Heart left ventricle (tissue), 16 donors: ENCODE measurements around the gene ZNF488. TPM values are rescaled to one million over a fixed set of nuclear protein-coding genes. Genes with fewer than 3 reads are reported as not detected.

Source experiments
- ATAC-seq, 4 donors: fragments of 200-7000 bp; cut with Tn5 transposase; one replicate each; pipeline ENCODE4 v1.9.1; 2020 to 2022; ENCODE audit warnings: moderate library complexity in 4 of 4, mild to moderate bottlenecking in 3 of 4, moderate number of reproducible peaks in 1 of 4
- DNase-seq, 5 donors: peaks; one replicate each; pipeline ENCODE4 v3.0.0-alpha.2; 2020
- H3K27ac ChIP-seq, 12 donors: fragments of 200-600 bp; sonication (generic) in 4 of 12; one replicate each; pipeline versions ENCODE4 v1.5.0 to v1.8.0; 2016 to 2022; ENCODE audit warnings: mild to moderate bottlenecking in 2 of 12
- H3K27me3 ChIP-seq, 9 donors: fragments of 200-600 bp; sonication (generic) in 2 of 9; one replicate each; pipeline versions ENCODE4 v1.5.1 to v1.8.0; 2016 to 2022; ENCODE audit warnings: mild to moderate bottlenecking in 3 of 9
- H3K36me3 ChIP-seq, 9 donors: fragments of 200-600 bp; sonication (generic) in 2 of 9; one replicate each; pipeline versions ENCODE4 v1.5.0 to v1.8.0; 2018 to 2022; ENCODE audit warnings: mild to moderate bottlenecking in 2 of 9
- H3K4me1 ChIP-seq, 12 donors: fragments of 200-600 bp; sonication (generic) in 4 of 12; one replicate each; pipeline versions ENCODE4 v1.5.0 to v1.8.0; 2016 to 2022; ENCODE audit warnings: mild to moderate bottlenecking in 3 of 12
- H3K4me3 ChIP-seq, 12 donors: fragments of 200-600 bp; sonication (generic) in 4 of 12; one replicate each; pipeline versions ENCODE4 v1.5.0 to v1.8.0; 2017 to 2022; ENCODE audit warnings: mild to moderate bottlenecking in 9 of 12, moderate library complexity in 4 of 12
- H3K9me3 ChIP-seq, 12 donors: fragments of 200-600 bp; sonication (generic) in 4 of 12; one replicate each; pipeline versions ENCODE4 v1.5.0 to v1.8.0; 2016 to 2022; ENCODE audit warnings: mild to moderate bottlenecking in 1 of 12
- CTCF ChIP-seq, 12 donors: fragments of 200-600 bp; sonication (generic) in 4 of 12; IDR thresholded peaks; one replicate each; pipeline versions ENCODE4 v1.5.0 to v1.8.0; 2018 to 2022; ENCODE audit warnings: antibody characterized with exemption in 12 of 12, mild to moderate bottlenecking in 5 of 12
- POLR2A ChIP-seq, 2 donors: fragments of 450-650 bp; IDR thresholded peaks; one replicate each; pipeline ENCODE4 v1.6.1; 2017; ENCODE audit warnings: antibody characterized with exemption in 2 of 2, mild to moderate bottlenecking in 2 of 2, moderate library complexity in 2 of 2
- WGBS, 4 donors: extraction: QIAGEN DNeasy Blood & Tissue Kit in 2 of 4; methylation state at CpG; one replicate each; pipeline versions ENCODE4 v1.1.5 to v1.1.7; 2013 to 2018; 5-methylcytosine and 5-hydroxymethylcytosine counted together
- intact Hi-C, 10 donors: fragments of 100-400 bp; cut with DNase I; formaldehyde crosslinking; loops; one replicate each; pipeline versions ENCODE4 v1.11.1 to v1.14.2; 2022
- polyA plus RNA-seq, 2 donors: library from polyadenylated mRNA; stranded (reverse); fragments of 200-250 nt; gene quantifications; one replicate each; pipeline ENCODE4 v1.2.3, GENCODE V29; 2013
- total RNA-seq, 9 donors: library from RNA; depleted of rRNA in 2 of 9; stranded (reverse); fragments of >200 nt in 2 of 9; fragmentation: NEBNext Ultra II Directional in 3 of 9; extraction: Animal tissue kit (Norgen Biotek cat#: 25700) in 3 of 9; gene quantifications; one replicate each; pipeline versions ENCODE4 v1.1.0 to v1.2.4, GENCODE V29; 2016 to 2023
- donor health status: ischemic (EF 13 %, LVEDD 7.1; RV severe dilation, severe dysfunction).
- donor health status: healthy with polysubstance abuse.
- donor health status: DM: no; HTN: yes; CAD: no.
- donor health status: DM: no; HTN: no; CAD: no.
- donor health status: ischemic (EF 25% LVEDD 6.9; RV normal size, moderate dysfunction).
- donor health status: ischemic (EF 25% LVEDD 5.7; RV mildly dilated, moderate dysfunction).
- donor health status: healthy.
- donor health status: DM: yes; HTN: yes; CAD: no.
- donor health status: ischemic (EF 35%, LVEDD 5.7; RV mildly dilated, moderate dysfunction).
- donor health status: nonischemic (EF 11% LVEDD 7.7; RV severe dilation, severe dysfunction).
- donor health status: DM: yes; HTN: yes; CAD: no.
- donor health status: PGD.
- donor health status: ischemic (EF 29% LVEDD 5.4; RV normal size, mild dysfunction).
- donor health status: nonischemic (EF 23%, LVEDD 6.1; RV moderate dilation, normal function).

ZNF488 gene
- total and polyA plus RNA-seq, 11 donors, result 0.06 to 0.25 (median 0.08) TPM; not detected in 6

- no peak overlapping the region for H3K27ac ChIP-seq
- no peaks in the 10 kb centered on the region for H3K36me3 ChIP-seq
- no peaks in the 10 kb centered on the region for H3K4me1 ChIP-seq
- TF ChIP-seq CTCF (IDR thresholded peaks at IDR 0.05), result no peak
- TF ChIP-seq POLR2A (IDR thresholded peaks at IDR 0.05), result no peak
- ATAC-seq (no peak), DNase-seq (no peak)
- H3K27me3 ChIP-seq, result peaks cover 0 to 5% (median 0%) of the 10 kb centered on the region in 9 donors
- intact Hi-C loops, result no loop called here
- H3K9me3 ChIP-seq, result no peaks in the 10 kb centered on the region
- H3K4me3 ChIP-seq, result no peak overlapping the region
- 93 to 97% (median 95%) methylated on average over 30 to 39 of the region's 39 CpGs for WGBS, 4 donors
Measured at GRCh38 chr10:47350671-47351640, 33.1 kb downstream of the ZNF488 start.

- Histone ChIP-seq H3K4me3 (no peak overlapping the region), H3K36me3 (no peaks in the 10 kb centered on the region), H3K4me1 (no peaks in the 10 kb centered on the region), H3K27me3 (peaks cover 0 to 5% (median 0%) of the 10 kb centered on the region in 9 donors), H3K9me3 (no peaks in the 10 kb centered on the region), H3K27ac (no peak overlapping the region)
- 95 to 96% (median 96%) methylated on average over 24 to 31 of the region's 31 CpGs for WGBS, 4 donors
- intact Hi-C loops, result no loop called here
- TF ChIP-seq POLR2A (IDR thresholded peaks at IDR 0.05) (no peak), CTCF (IDR thresholded peaks at IDR 0.05) (no peak)
- ATAC-seq, result no peak
- DNase-seq, result no peak
Measured at GRCh38 chr10:47349941-47350371, 34.1 kb downstream of the ZNF488 start.

- Histone ChIP-seq H3K27ac (no peak overlapping the region), H3K4me3 (no peak overlapping the region), H3K36me3 (no peaks in the 10 kb centered on the region), H3K27me3 (peaks cover 0 to 5% (median 0%) of the 10 kb centered on the region in 9 donors), H3K9me3 (no peaks in the 10 kb centered on the region), H3K4me1 (no peaks in the 10 kb centered on the region)
- TF ChIP-seq POLR2A (IDR thresholded peaks at IDR 0.05) (no peak), CTCF (IDR thresholded peaks at IDR 0.05) (no peak)
- no peak for ATAC-seq
- WGBS, 4 donors, result 93 to 97% (median 94%) methylated on average over 9 to 22 of the region's 22 CpGs
- intact Hi-C loops, result no loop called here
- DNase-seq, result no peak
Measured at GRCh38 chr10:47349516-47349915, 34.6 kb downstream of the ZNF488 start.

- DNase-seq, result no peak
Measured at GRCh38 chr10:47348661-47349470, 35.2 kb downstream of the ZNF488 start.

More at GRCh38 chr10:47348661-47349470, 35.2 kb downstream of the ZNF488 start:
- 87 to 93% (median 89%) methylated on average over 20 to 36 of the region's 36 CpGs for WGBS, 4 donors
- Histone ChIP-seq H3K27ac (no peak overlapping the region), H3K9me3 (no peaks in the 10 kb centered on the region), H3K27me3 (peaks cover 0 to 5% (median 0%) of the 10 kb centered on the region in 9 donors), H3K4me1 (no peaks in the 10 kb centered on the region), H3K36me3 (no peaks in the 10 kb centered on the region), H3K4me3 (no peak overlapping the region)
- intact Hi-C loops, result no loop called here
- ATAC-seq, result no peak
- TF ChIP-seq POLR2A (IDR thresholded peaks at IDR 0.05) (no peak), CTCF (IDR thresholded peaks at IDR 0.05) (no peak)
